Kidney tubule cell (primary cell): Measurements from ENCODE around the gene PODNL1.

ENCODE experiments used
- DNase-seq: peaks from one replicate; pipeline ENCODE4 v3.0.0-alpha.2; 2018; ENCODE audit warnings: low spot score

The PODNL1 gene

GRCh38 chr19:13957051-13957450 lies 18.8 kb upstream of the PODNL1 start:
- no peak for DNase-seq

GRCh38 chr19:13956365-13956744 lies 18.1 kb upstream of the PODNL1 start:
- no peak for DNase-seq

GRCh38 chr19:13955662-13956364 lies 17.6 kb upstream of the PODNL1 start:
- no peak for DNase-seq

- no peak for DNase-seq
These were observed 16.0 kb upstream of the PODNL1 start for GRCh38 chr19:13954185-13954584.

GRCh38 chr19:13952931-13953531 lies 14.8 kb upstream of the PODNL1 start:
- DNase-seq = peak; percentile 53

GRCh38 chr19:13952154-13952930 lies 14.1 kb upstream of the PODNL1 start, which contains the start of gene DCAF15:
TSS of gene DCAF15 (plus strand) at chr19:13952509. CDS start at chr19:13952513, 4 bp downstream.
- peak; percentile 100 for DNase-seq

- DNase-seq = no peak
These were observed 13.6 kb upstream of the PODNL1 start for GRCh38 chr19:13951799-13952153.

GRCh38 chr19:13951043-13951442 lies 12.8 kb upstream of the PODNL1 start:
- no peak for DNase-seq

GRCh38 chr19:13946414-13946813 lies 8.2 kb upstream of the PODNL1 start:
- no peak for DNase-seq

GRCh38 chr19:13942023-13942684 lies 3.9 kb upstream of the PODNL1 start:
- no peak for DNase-seq

- DNase-seq = no peak
These were observed 527 bp downstream of the PODNL1 start for GRCh38 chr19:13937479-13938300.

- DNase-seq = no peak
These were observed 2.3 kb downstream of the PODNL1 start for GRCh38 chr19:13935765-13936510.

GRCh38 chr19:13934785-13935109 lies 3.5 kb downstream of the PODNL1 start:
- DNase-seq = no peak

GRCh38 chr19:13932911-13933393 lies 5.3 kb downstream of the PODNL1 start:
- no peak for DNase-seq

- DNase-seq = no peak
These were observed 6.0 kb downstream of the PODNL1 start for GRCh38 chr19:13932149-13932637.

- DNase-seq = no peak
These were observed 6.6 kb downstream of the PODNL1 start for GRCh38 chr19:13931391-13932148.

GRCh38 chr19:13930402-13930801 lies 7.8 kb downstream of the PODNL1 start:
- DNase-seq = no peak

- DNase-seq = no peak
These were observed 8.3 kb downstream of the PODNL1 start for GRCh38 chr19:13929956-13930355.

- no peak for DNase-seq
These were observed 8.9 kb downstream of the PODNL1 start for GRCh38 chr19:13929340-13929739.

GRCh38 chr19:13926715-13927114 lies 11.5 kb downstream of the PODNL1 start:
- DNase-seq = no peak
